GM18909 (cell line): ENCODE results near the gene PLXND1.
A peak's percentile ranks its signal among the peaks of the same experiment; 100 is the strongest.

Experiments
- ATAC-seq: cut with Tn5 transposase; IDR thresholded peaks from one replicate; pipeline ENCODE4 v1.9.1; 2021; ENCODE audit warnings: mild to moderate bottlenecking; ENCODE audit not compliant: unreplicated experiment, poor library complexity

The PLXND1 gene

DNA sequence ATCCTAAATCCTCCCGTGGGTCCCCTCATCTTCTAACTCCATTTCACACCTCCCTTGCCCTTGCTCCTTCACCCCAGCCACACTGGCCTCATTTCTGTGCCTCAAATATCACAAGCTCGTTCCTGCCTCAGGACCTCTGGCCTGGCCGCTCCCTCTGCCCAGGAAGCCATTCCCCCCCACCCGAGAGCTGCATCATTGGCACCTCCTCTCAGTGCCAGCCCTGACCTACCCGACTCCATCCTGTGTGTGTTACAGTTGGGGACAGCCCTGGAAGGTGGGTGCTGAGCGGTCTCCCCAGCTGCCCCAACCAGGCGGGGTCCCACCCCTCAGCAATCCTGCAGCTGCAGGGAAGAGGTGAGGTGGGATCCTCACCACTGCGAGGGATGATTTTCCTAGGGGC is 14.5 kb downstream of the PLXND1 start:
- no peak for ATAC-seq

GRCh38 chr3:129590215-129590614 is 16.3 kb downstream of the PLXND1 start:
- no peak for ATAC-seq

DNA sequence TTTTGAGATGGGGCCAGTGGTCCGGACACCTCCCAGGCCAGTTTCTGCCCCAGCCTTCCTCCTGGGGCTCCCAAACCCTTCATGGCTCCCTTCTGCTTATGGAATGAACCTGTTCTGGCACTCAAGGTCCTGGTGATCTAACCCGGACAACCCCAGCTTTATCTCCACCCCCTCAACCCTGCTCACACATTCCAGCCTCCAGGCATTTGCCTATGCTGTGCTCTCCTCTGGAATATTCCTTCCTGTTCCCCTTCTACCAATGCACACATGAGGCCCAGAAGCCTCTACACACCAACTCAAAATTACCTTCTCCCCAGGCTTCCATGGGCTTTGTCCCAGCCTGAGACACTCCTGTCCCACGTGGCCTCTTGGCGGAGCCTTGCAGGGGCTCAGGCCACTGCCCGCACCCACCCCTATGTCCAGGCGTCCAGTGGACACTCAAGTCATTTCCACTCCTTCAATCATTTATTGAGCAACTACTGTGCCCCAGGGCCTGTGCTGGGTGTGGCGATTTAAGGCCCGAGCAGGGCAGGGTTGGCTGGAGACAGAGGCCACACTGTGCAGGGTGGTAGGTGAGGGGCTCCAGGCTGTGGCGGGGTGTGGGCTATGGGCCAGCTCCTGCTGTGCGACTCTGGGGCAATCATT is 18.8 kb downstream of the PLXND1 start:
- no peak for ATAC-seq

- no peak for ATAC-seq
Observed at GRCh38 chr3:129586746-129587430, 19.6 kb downstream of the PLXND1 start.

- ATAC-seq: no peak
Observed at GRCh38 chr3:129585949-129586657, 20.4 kb downstream of the PLXND1 start.

DNA sequence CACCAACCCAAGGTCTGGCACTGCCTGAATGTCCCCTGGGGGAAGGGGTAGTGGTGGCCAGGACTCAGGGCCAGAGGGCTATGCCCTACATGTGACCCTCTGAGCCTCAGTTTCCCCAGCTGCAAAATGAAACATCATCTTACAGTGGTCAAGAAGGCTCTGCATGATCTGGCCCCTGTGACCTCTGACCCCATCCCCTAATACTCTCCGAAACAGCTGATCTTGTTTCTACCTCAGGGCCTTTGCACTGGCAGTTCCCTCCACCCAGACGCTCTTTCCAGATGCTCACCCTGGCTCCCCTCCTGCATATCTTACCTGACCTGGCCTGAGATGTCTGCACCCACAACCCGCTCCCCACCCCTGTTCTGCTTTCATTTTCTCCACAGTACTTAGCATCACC is 21.8 kb downstream of the PLXND1 start:
- ATAC-seq: no peak

DNA sequence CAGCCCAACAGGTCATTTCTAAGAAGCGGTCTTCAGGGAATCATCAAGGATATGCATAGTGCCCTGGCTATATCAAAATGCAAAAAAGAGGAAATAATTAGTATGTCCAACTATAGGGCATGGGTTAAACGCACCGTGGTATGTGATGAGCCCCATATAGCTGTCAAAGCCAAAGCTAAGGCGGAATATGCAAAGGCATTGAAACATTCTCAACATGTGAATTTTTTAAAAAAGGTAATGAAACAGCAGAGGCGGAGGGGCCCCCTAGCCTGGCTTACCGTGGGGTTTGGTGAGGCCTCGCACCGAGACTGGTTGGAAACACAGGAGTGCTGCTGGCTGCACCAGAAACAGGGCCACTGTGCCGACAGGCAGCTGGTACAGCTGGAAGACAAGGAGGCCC is 23.2 kb downstream of the PLXND1 start:
- no peak for ATAC-seq

GRCh38 chr3:129582799-129583198 is 23.7 kb downstream of the PLXND1 start:
- no peak for ATAC-seq

- no peak for ATAC-seq
Observed at GRCh38 chr3:129581623-129582022, 24.9 kb downstream of the PLXND1 start.

- ATAC-seq: no peak
Observed at GRCh38 chr3:129579991-129580390, 26.5 kb downstream of the PLXND1 start.

GRCh38 chr3:129577925-129578786 is 28.3 kb downstream of the PLXND1 start:
- peak; percentile 57 for ATAC-seq

GRCh38 chr3:129577366-129577765 is 29.1 kb downstream of the PLXND1 start:
- peak; percentile 1 for ATAC-seq

DNA sequence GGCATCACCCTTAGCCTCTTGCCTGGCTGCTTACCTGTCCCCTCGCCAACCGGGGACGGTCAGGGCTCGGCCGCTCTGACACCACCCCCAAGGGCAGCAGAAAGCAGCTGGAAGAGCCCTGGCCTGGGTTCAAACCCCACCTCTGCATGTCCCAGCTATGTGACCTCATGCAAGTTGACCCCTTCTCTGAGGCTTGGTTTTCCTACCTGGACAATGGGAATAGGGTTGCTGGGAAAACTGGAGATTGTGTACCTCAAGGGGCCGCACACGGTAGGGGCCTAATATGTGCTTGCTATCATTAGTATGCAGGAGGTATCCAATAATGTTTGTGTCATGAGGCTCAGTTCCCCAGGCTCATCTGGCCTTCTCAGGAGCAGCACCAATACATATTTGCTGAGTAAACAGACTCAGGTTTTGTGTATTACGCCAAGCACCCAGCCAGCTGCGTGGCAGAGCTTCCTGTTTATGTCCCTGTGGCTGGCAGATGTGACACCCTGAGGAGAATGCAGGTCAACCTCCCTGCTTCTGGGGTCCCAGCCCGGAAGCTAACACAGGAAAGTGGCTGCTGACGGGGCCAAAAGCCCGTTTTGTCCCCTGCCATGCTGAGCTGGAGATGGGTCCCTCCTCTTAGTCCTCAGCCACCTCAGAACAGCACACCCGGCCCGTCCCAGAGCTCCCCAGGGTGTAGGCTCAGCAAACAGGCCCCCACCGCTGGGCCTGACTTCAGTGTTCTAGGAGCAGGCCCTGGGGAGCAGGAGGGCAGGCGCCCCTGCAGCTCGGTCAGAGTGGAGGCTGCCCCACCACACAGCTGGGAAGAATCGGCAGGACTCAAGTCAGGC is 29.7 kb downstream of the PLXND1 start:
- peak; percentile 56 for ATAC-seq

DNA sequence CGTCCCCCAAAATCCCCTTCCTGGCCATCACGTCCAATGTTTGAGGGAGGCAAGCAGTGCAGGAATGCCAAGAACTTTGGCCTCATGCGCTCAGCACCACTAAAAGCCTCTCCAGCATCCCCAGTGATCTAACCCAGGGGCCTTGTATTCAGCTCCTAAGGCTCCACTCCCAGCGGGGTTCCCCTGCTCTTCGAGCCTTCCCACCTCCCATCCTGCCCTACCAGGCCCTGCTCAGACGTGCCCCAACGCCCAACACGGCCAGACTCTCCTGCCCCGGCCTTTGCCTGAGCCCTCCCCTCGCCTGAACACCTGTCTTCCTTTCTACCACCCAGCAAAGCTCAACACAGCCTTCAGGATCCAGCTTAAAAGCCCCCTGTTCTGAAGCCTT is 30.5 kb downstream of the PLXND1 start:
- ATAC-seq: no peak

DNA sequence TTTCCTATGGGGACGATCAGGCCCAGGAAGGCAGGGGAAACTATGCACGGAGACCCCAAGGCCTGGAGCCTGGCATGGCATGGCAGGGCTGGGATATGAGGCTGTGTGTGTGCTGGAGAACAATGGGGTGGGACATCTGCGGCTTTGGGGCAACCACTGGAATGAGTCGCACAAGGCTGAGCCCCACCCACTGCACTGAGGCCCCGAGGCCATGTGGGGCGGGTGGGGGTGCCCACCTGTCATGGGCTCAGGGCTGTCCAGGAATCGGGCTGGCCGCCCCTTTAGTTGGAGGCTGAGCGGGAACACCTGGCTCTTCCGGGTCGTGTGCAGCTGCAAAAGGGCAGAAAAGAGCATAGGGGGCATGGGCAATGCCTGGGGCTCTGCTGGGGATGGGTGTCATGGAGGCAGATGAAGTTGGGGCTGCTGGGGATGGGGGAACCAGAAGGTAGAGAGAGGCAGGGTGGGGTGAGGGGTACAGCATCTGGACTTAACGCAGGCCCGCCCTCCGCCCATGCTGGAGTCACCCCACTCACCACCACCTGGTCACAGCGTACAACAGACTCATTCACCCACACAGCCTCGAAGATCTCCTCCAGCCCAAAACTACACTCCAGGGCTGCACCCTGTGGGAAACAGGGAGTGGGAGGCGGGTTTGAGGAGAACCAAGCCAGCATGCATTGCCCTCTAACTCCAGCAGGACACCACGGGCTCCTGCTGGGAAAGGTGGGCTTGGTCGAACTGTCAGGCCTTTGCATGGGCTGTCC is 31.1 kb downstream of the PLXND1 start:
- ATAC-seq: no peak

DNA sequence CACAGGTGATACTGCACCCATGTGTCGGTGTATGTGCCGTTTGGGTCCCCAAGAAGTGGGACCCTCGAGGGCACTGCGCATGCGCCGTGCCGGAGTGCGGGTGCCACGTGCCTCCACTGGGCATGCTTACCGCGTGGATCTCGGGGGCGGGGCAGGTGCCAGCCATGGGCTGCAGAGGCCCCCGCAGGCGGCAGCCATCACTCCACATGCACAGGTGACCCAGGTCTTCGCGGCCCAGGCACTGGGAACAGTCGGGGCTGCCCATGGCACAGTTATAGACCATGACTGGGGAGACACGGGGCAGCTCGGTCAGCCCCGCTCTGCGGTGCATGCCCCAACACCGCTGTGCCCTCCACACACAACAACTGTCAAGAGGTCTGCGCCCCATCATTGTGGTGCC is 32.3 kb downstream of the PLXND1 start:
- no peak for ATAC-seq

- ATAC-seq: no peak
Observed at GRCh38 chr3:129573493-129573892, 33.0 kb downstream of the PLXND1 start.

DNA sequence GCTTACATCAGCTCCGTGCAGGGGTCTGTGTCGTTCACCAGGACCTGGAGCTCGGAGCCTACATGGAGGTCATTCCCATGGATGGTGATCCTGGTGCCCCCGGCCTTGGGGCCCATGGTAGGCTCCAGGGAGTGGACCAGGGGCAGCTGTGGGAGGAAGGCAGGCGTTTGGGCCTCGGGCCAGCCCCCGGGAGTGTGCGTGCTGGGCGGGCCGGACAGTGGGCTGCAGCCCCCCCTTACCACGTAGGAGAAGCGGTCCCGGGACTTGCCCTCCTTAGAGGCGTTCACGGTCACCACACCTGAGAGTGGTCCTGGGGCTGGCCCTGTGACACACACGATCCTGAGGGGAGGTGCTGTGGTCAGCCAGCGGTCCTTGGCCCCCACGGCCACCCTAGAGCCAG is 33.9 kb downstream of the PLXND1 start:
- no peak for ATAC-seq
